Neural crest cell (in vitro differentiated cells): ENCODE results near the gene SLC8A3. TPM values are rescaled to one million over a fixed set of nuclear protein-coding genes. Genes with fewer than 3 reads are reported as not detected.
"Not testable (repeated sequence)": the region's sequence is repeated elsewhere in the genome, so short reads cannot be mapped to it uniquely, and the experiment has no call there.

ENCODE experiments used
- DNase-seq: peaks from one replicate; pipeline ENCODE4 v3.0.0; 2021; ENCODE audit warnings: low read depth, mixed read lengths, low spot score
- H3K27ac Mint-ChIP-seq: one replicate; pipeline ENCODE4 v1.8.0; 2021; ENCODE audit warnings: mild to moderate bottlenecking, mixed read lengths; ENCODE audit not compliant: unreplicated experiment
- H3K27me3 Mint-ChIP-seq: 2 replicates; pipeline ENCODE4 v1.8.0; 2021; ENCODE audit warnings: low read depth, mild to moderate bottlenecking, mixed read lengths
- H3K36me3 Mint-ChIP-seq: 2 replicates; pipeline ENCODE4 v1.8.0; 2021; ENCODE audit warnings: low read depth, mild to moderate bottlenecking, mixed read lengths
- H3K4me1 Mint-ChIP-seq: 2 replicates; pipeline ENCODE4 v1.8.0; 2021; ENCODE audit warnings: mixed read lengths
- H3K4me3 Mint-ChIP-seq: one replicate; pipeline ENCODE4 v1.8.0; 2021; ENCODE audit warnings: mild to moderate bottlenecking, mixed read lengths
- H3K9me3 Mint-ChIP-seq: 2 replicates; pipeline ENCODE4 v1.8.0; 2021; ENCODE audit warnings: mixed read lengths
- long read RNA-seq: library from polyadenylated mRNA; unstranded; transcript quantifications from one replicate; pipeline ENCODE4 v2.0.0, GENCODE V29; 2020
- total RNA-seq: library from RNA; stranded (reverse); gene quantifications from 2 replicates; pipeline ENCODE4 v1.2.1, GENCODE V29; 2021
- TF ChIP-seq, protein P1 (sequence below): fragments of 200-600 bp; sonication (generic); conservative IDR thresholded peaks from 2 replicates; pipeline ENCODE4 v1.5.0; 2021; ENCODE audit warnings: antibody characterized with exemption, mild to moderate bottlenecking

The SLC8A3 gene
- total RNA-seq: 1.2 TPM in 2 replicates
- long read RNA-seq: 0 reads

- peak; percentile 59 for DNase-seq
- Mint-ChIP-seq H3K4me1 (peaks cover 29% of the 10 kb centered on the region), H3K9me3 (no peaks in the 10 kb centered on the region), H3K27me3 (peaks cover 65% of the 10 kb centered on the region), H3K36me3 (no peaks in the 10 kb centered on the region), H3K4me3 (peak within 1 kb of the TSS; percentile 94), H3K27ac (no peak within 1 kb of the TSS)
- TF ChIP-seq, protein P1, sequence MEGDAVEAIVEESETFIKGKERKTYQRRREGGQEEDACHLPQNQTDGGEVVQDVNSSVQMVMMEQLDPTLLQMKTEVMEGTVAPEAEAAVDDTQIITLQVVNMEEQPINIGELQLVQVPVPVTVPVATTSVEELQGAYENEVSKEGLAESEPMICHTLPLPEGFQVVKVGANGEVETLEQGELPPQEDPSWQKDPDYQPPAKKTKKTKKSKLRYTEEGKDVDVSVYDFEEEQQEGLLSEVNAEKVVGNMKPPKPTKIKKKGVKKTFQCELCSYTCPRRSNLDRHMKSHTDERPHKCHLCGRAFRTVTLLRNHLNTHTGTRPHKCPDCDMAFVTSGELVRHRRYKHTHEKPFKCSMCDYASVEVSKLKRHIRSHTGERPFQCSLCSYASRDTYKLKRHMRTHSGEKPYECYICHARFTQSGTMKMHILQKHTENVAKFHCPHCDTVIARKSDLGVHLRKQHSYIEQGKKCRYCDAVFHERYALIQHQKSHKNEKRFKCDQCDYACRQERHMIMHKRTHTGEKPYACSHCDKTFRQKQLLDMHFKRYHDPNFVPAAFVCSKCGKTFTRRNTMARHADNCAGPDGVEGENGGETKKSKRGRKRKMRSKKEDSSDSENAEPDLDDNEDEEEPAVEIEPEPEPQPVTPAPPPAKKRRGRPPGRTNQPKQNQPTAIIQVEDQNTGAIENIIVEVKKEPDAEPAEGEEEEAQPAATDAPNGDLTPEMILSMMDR: no peak
These were observed at the start of gene SLC8A3 for GRCh38 chr14:70188659-70189455. Gene SLC8A3, minus strand, starts transcription at chr14:70188951. Its CDS starts 20,529 bp downstream, at chr14:70168422.

- H3K27ac Mint-ChIP-seq: no peak overlapping the region
- H3K4me1 Mint-ChIP-seq: peaks cover 19% of the 10 kb centered on the region
- no peaks in the 10 kb centered on the region for H3K9me3 Mint-ChIP-seq
- TF ChIP-seq, protein P1: no peak
- no peak overlapping the region for H3K4me3 Mint-ChIP-seq
- no peak for DNase-seq
- H3K36me3 Mint-ChIP-seq: peaks cover 3% of the 10 kb centered on the region
- H3K27me3 Mint-ChIP-seq: no peaks in the 10 kb centered on the region
These were observed 49.0 kb upstream of the SLC8A3 start for GRCh38 chr14:70237710-70238109.

DNA sequence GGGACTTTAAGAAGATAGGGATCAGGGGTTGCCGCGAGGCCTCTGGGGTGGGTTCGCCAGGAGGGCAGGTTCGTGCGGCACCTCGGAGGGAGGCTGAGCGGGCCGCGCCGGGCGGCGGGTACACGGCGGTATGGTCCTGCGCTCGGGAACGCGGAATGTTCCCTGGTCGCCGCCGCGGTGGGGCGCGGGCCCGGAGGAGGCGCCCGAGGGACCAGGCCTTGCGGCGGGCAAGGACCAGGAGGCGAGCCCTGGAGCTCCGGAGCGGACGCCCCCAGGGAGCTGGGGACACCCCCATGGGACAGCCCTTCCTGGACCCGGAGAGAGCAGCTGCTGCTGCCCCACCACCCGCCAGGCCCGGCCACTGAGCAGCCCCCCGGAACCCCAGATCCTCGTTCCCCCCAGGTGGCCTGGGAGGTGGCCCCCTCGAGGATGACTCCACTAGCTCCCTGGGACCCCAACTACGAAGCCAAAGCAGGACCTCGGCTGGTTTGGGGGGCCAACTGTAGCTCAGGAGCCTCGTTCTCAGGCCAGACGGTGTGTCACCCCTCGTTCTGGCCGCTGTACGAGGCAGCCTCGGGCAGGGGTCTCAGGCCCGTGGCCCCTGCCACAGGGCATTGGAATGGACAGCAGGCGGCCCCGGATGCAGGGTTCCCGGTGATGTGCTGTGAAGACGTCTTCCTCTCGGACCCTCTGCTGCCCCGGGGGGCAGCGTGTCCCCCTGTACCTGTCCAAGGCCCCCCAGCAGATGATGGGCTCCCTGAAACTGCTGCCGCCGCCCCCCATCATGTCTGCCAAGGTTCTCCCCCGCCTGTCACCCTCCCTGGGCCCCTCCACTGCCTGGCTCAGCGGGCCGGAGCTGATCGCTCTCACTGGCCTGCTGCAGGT, 45.6 kb upstream of the SLC8A3 start:
- H3K27me3 Mint-ChIP-seq: no peaks in the 10 kb centered on the region
- TF ChIP-seq, protein P1: no peak
- H3K27ac Mint-ChIP-seq: no peak overlapping the region
- no peak for DNase-seq
- no peaks in the 10 kb centered on the region for H3K9me3 Mint-ChIP-seq
- peaks cover 8% of the 10 kb centered on the region for H3K4me1 Mint-ChIP-seq
- no peaks in the 10 kb centered on the region for H3K36me3 Mint-ChIP-seq
- no peak overlapping the region for H3K4me3 Mint-ChIP-seq

DNA sequence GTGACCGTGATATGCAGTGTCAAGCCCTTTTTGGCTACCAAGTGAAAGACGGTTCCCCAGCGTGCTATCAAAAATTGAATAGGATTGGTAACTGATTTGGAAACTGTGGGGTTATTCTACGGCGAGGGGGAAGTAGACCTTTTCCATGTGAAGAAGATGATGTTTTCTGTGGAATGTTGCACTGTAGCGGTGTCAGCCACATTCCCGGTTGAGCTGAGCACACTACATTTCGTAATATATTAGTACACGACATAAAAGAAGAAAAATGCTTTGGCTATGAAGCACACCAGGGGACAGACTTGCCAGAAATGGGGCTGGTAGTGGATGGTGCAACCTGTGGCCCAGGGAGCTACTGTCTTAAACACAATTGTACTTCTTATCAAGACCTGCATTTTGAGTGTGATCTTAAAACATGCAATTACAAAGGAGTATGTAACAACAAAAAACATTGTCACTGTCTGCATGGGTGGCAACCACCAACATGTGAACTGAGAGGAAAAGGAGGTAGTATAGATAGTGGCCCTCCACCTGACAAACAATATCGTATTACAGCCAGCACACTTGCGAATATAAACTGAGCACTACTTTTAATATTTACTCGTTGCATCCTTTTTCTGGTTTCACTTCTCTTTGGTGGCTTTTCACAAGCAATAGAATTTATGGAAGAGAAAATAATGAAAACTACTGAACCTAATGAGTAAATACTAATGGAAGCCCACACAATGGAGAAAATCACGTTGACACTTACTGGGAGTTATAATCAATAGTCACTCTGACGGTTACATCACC, 43.2 kb upstream of the SLC8A3 start:
- H3K9me3 Mint-ChIP-seq, H3K4me3 Mint-ChIP-seq, DNase-seq, H3K36me3 Mint-ChIP-seq, H3K27me3 Mint-ChIP-seq, H3K4me1 Mint-ChIP-seq, H3K27ac Mint-ChIP-seq: not testable (repeated sequence)

DNA sequence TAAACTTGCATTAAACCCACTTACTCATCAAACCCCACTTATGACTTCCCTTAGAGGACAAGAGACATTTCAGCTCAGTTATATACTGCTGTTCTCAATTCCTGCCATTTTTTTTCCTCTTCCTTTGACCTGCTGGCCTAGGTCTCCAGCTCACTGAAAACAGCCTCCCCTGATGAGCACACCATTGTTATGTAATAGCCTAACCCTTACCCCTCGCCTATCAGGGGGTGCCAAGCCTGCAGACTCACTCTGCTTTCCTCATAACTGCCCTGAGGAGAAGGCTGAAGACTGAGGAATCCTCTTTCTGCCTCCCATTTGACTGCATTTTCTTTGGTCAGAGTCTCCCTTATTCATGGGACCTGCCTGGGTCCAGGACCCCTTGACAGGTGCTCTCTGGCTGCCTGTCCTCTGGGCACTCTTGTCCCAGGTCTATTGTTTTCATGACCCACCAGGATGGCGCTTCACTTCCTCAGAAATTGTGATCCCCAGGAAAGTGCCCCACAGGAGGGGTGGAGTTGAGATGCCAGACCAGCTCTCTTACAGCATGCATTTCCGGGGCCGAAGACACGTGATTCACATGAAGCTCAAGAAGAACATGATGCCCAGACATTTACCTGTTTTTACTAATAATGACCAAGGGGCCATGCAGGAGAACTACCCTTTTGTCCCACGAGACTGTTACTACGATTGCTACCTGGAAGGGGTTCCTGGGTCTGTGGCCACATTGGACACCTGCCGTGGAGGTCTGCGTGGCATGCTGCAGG, 41.3 kb upstream of the SLC8A3 start:
- not testable (repeated sequence) for H3K27me3 Mint-ChIP-seq, H3K4me3 Mint-ChIP-seq, DNase-seq, H3K4me1 Mint-ChIP-seq, H3K27ac Mint-ChIP-seq, H3K9me3 Mint-ChIP-seq, H3K36me3 Mint-ChIP-seq
